K562 (cell line): Measurements from ENCODE around the gene EPB41L1. TPM values are rescaled to one million over a fixed set of nuclear protein-coding genes. Genes with fewer than 3 reads are reported as not detected.

ENCODE experiments used
- ATAC-seq: fragments of 200-7000 bp; cut with Tn5 transposase; 3 replicates; pipeline ENCODE4 v1.9.1; 2020; ENCODE audit warnings: moderate library complexity
- BruUV-seq: library from RNA; stranded (reverse); fragments of 400-500 nt; replicated peaks from 2 replicates; lab custom pipeline; 2021; lab: Mats Ljungman, UMichigan
- CTCF ChIA-PET: fragments of 300-600 bp; formaldehyde crosslinking; extraction: SDS; loops from one replicate; lab custom pipeline; 2021; ENCODE audit warnings: low intra/inter-chr PET ratio; lab: Yijun Ruan, JAX
- POLR2A ChIA-PET: fragments of 300-600, 350-650 bp; sonication (Branson Sonifier 250); formaldehyde crosslinking; extraction: SDS; loops from one replicate; lab custom pipeline; 2021; ENCODE audit warnings: antibody characterized with exemption, inconsistent platforms; lab: Yijun Ruan, JAX
- DNase-seq, 4 experiments: peaks; one replicate each; pipeline versions ENCODE4 v3.0.0 to v3.0.0-alpha.2; 2011 to 2018; ENCODE audit warnings: low spot score in 3 of 4, mixed read lengths in 3 of 4; ENCODE audit errors: extremely low read depth in 1 of 4
- FAIRE-seq: peaks from 2 replicates; lab custom pipeline; 2011; peaks lifted over from hg19 to GRCh38; lab: Jason Lieb, UNC
- H2AFZ ChIP-seq: 2 replicates; pipeline ENCODE4 v1.6.0; 2011; ENCODE audit warnings: low read depth, low read length, control low read depth, inconsistent platforms
- H3K27ac ChIP-seq: fragments of 200-600 bp; 3 replicates; pipeline ENCODE4 v1.8.0; 2011; ENCODE audit warnings: low read depth, mild to moderate bottlenecking, control low read depth, inconsistent platforms, low read length, moderate library complexity, mixed read lengths; ENCODE audit errors: extremely low read depth
- H3K27me3 ChIP-seq, 2 experiments: fragments of 300-600 bp in 1 of 2; 2 replicates in 1 of 2; 3 replicates in 1 of 2; pipeline versions ENCODE4 v1.6.0 to v1.8.0; 2011; ENCODE audit warnings: inconsistent platforms in 2 of 2, low read length in 2 of 2, mild to moderate bottlenecking in 1 of 2, mixed read lengths in 1 of 2, moderate library complexity in 1 of 2; ENCODE audit not compliant: control insufficient read depth in 2 of 2, insufficient read depth in 2 of 2
- H3K36me3 ChIP-seq: fragments of 300-600 bp; 3 replicates; pipeline ENCODE4 v1.8.0; 2011; ENCODE audit warnings: mild to moderate bottlenecking, low read length, inconsistent platforms; ENCODE audit not compliant: control insufficient read depth, insufficient read depth
- H3K4me1 ChIP-seq, 2 experiments: fragments of 200-600 bp in 1 of 2; replicated peaks in 1 of 2; 2 replicates in 1 of 2; 3 replicates in 1 of 2; pipeline versions ENCODE4 v1.5.1 to v1.8.0; 2011; ENCODE audit warnings: inconsistent platforms in 2 of 2, low read length in 2 of 2, mild to moderate bottlenecking in 1 of 2, mixed read lengths in 1 of 2, moderate library complexity in 1 of 2; ENCODE audit not compliant: control insufficient read depth in 2 of 2, insufficient read depth in 2 of 2
- H3K4me2 ChIP-seq: 2 replicates; pipeline ENCODE4 v1.6.1; 2011; ENCODE audit warnings: low read length, control low read depth, inconsistent platforms, mixed read lengths; ENCODE audit not compliant: insufficient read depth
- H3K4me3 ChIP-seq: fragments of 200-600 bp; sonication (generic), shearing (Covaris generic); 2 replicates; pipeline ENCODE4 v1.5.1; 2016; ENCODE audit warnings: control low read depth, inconsistent platforms
- H3K79me2 ChIP-seq: fragments of 200-600 bp; 3 replicates; pipeline ENCODE4 v1.8.0; 2011; ENCODE audit warnings: low read length, inconsistent platforms; ENCODE audit not compliant: control insufficient read depth, insufficient read depth
- H3K9ac ChIP-seq, 2 experiments: 2 replicates each; pipeline versions ENCODE4 v1.6.0 to v1.6.1; 2011; ENCODE audit warnings: low read depth in 2 of 2, low read length in 2 of 2, control low read depth in 1 of 2, inconsistent platforms in 1 of 2, mild to moderate bottlenecking in 1 of 2, mixed read lengths in 1 of 2; ENCODE audit not compliant: insufficient read depth in 1 of 2
- H3K9me1 ChIP-seq: one replicate; pipeline ENCODE4 v1.6.0; 2011; ENCODE audit warnings: inconsistent platforms, mild to moderate bottlenecking, low read length, moderate library complexity; ENCODE audit not compliant: control insufficient read depth, insufficient read depth
- H3K9me3 ChIP-seq: replicated peaks from 2 replicates; pipeline ENCODE4 v1.5.1; 2011; ENCODE audit warnings: low read depth, low read length, inconsistent platforms; ENCODE audit not compliant: control insufficient read depth, insufficient read depth
- H4K20me1 ChIP-seq: replicated peaks from 2 replicates; pipeline ENCODE4 v1.6.1; 2011; ENCODE audit warnings: low read length, inconsistent platforms, mixed read lengths; ENCODE audit not compliant: control insufficient read depth, insufficient read depth
- HMG20B ChIP-seq: fragments of 250-450 bp; sonication (Bioruptor Pico); IDR thresholded peaks from 2 replicates; pipeline ENCODE4 v1.5.0; 2021; ENCODE audit warnings: mild to moderate bottlenecking
- WGBS: fragments of 100-300 bp; shearing (Covaris generic); methylation state at CpG from one replicate; pipeline ENCODE4 v1.1.6; 2016; ENCODE audit warnings: low coverage, mixed read lengths; ENCODE audit not compliant: insufficient coverage; ENCODE audit errors: missing lambda C conversion rate; 5-methylcytosine and 5-hydroxymethylcytosine counted together
- in situ Hi-C: fragments of 300-500 bp; cut with MboI; formaldehyde crosslinking; loops from 4 replicates; pipeline ENCODE4 v1.15.0; 2018; ENCODE audit warnings: inconsistent platforms, mixed read lengths
- intact Hi-C: fragments of 100-400 bp; cut with micrococcal nuclease; formaldehyde crosslinking; loops from 2 replicates; pipeline ENCODE4 v1.14.2; 2022
- polyA plus RNA-seq, 8 experiments: library from polyadenylated mRNA; depleted of rRNA in 4 of 8; stranded (reverse) in 5 of 8; unstranded in 3 of 8; fragments of >200 nt; fragmentation: Nextera tagmentation in 2 of 8; fragmentation: Illumina TruSeq in 1 of 8; extraction: Ambion mirVana in 2 of 8; extraction: Trizol in 1 of 8; gene quantifications; 2 replicates each; pipeline versions ENCODE4 v1.2.1 to v1.2.3, GENCODE V29; 2011 to 2014; ENCODE audit warnings: inconsistent platforms in 1 of 8, missing spikeins in 1 of 8
- total RNA-seq, 7 experiments: library from RNA; depleted of rRNA in 6 of 7; stranded (reverse); fragments of >200 nt in 6 of 7; fragmentation: Illumina TruSeq in 2 of 7; extraction: Trizol in 2 of 7; gene quantifications; 2 replicates each; pipeline versions ENCODE4 v1.2.1 to v1.2.3, GENCODE V29; 2011 to 2021; ENCODE audit warnings: low replicate concordance in 1 of 7
- TF ChIP-seq, protein P1 (sequence below), 2 experiments: IDR thresholded peaks; 2 replicates each; pipeline ENCODE4 v1.6.1; 2012; ENCODE audit warnings: improper control_type of control experiment in 2 of 2, low read depth in 2 of 2, low read length in 2 of 2, borderline replicate concordance in 1 of 2

Gene EPB41L1
- total and polyA plus RNA-seq, 9 of the 15 experiments (the other 6 are each of a cell fraction or from before 2014, with no cell fraction given), result 0.11 to 4.3 (median 1.3) TPM

DNA sequence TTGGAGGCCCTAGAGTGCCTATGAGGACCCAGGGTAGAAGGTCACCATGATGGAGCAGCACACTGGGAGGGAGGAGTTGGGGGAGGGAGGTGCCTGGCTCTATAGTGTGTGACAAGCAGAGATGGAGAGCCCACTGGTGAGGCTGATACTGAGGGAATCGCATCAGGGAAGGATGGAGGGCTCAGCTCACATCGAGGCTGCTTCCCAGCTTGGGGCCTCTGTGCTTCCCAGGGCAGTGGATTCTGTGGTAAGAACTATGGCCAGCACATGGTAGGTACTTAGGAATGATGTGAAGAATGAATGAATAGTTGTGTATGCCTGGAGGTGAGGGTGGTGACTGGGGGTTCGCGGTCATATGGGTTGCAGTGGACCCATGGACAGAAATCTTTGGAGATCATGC is 1.3 kb upstream of the EPB41L1 start:
- H3K9me3 ChIP-seq, result no peaks in the 10 kb centered on the region
- in situ Hi-C loops (no loop called here), intact Hi-C loops (no loop called here)
- no peak for ATAC-seq
- H3K79me2 ChIP-seq, result no peaks in the 10 kb centered on the region
- peaks cover 14 to 68% of the 10 kb centered on the region in 2 experiments; a peak in 4 of 5 replicates for H3K27me3 ChIP-seq
- 48% methylated on average over 4 of the region's 4 CpGs for WGBS
- ChIA-PET POLR2A (no interaction called here), CTCF (no interaction called here)
- 0 out of 4 replicates have a peak overlapping the region, but pooled peaks of 1 of the 2 experiments have one; percentile 13 for H3K9ac ChIP-seq
- H3K4me2 ChIP-seq, result no peak overlapping the region
- H3K27ac ChIP-seq, result no peak overlapping the region
- H3K4me3 ChIP-seq, result no peak overlapping the region
- no peak for DNase-seq
- no TSS peak for BruUV-seq
- peaks cover 17% of the 10 kb centered on the region for H4K20me1 ChIP-seq
- H2AFZ ChIP-seq, result no peak overlapping the region
- no peak for TF ChIP-seq HMG20B (CRISPR knock-in tag)
- TF ChIP-seq, protein P1, sequence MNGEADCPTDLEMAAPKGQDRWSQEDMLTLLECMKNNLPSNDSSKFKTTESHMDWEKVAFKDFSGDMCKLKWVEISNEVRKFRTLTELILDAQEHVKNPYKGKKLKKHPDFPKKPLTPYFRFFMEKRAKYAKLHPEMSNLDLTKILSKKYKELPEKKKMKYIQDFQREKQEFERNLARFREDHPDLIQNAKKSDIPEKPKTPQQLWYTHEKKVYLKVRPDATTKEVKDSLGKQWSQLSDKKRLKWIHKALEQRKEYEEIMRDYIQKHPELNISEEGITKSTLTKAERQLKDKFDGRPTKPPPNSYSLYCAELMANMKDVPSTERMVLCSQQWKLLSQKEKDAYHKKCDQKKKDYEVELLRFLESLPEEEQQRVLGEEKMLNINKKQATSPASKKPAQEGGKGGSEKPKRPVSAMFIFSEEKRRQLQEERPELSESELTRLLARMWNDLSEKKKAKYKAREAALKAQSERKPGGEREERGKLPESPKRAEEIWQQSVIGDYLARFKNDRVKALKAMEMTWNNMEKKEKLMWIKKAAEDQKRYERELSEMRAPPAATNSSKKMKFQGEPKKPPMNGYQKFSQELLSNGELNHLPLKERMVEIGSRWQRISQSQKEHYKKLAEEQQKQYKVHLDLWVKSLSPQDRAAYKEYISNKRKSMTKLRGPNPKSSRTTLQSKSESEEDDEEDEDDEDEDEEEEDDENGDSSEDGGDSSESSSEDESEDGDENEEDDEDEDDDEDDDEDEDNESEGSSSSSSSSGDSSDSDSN (IDR thresholded peaks at IDR 0.05; ENCODE audit: borderline replicate concordance in 1 of 2, low read depth in 2 of 2, low read length in 2 of 2), result no peak
- no peaks in the 10 kb centered on the region for H3K9me1 ChIP-seq
- no peak for FAIRE-seq
- H3K4me1 ChIP-seq, result peaks cover 0 to 13% of the 10 kb centered on the region in 2 experiments; a peak in 2 of 5 replicates
- no peaks in the 10 kb centered on the region for H3K36me3 ChIP-seq
